DOHH2 (cell line): Measurements from ENCODE around the gene ZBBX.
A peak's percentile ranks its signal among the peaks of the same experiment; 100 is the strongest.

ENCODE experiments used
- H3F3A ChIP-seq: fragments of 200-600 bp; sonication (generic), shearing (Covaris generic); 2 replicates; pipeline ENCODE4 v1.6.0; 2016; ENCODE audit warnings: antibody characterized with exemption, mild to moderate bottlenecking; ENCODE audit not compliant: control insufficient read depth, insufficient read depth
- H3K27ac ChIP-seq: fragments of 200-600 bp; sonication (generic); 2 replicates; pipeline ENCODE4 v1.5.1; 2014; ENCODE audit warnings: low read depth, mild to moderate bottlenecking, low read length, moderate library complexity
- H3K27me3 ChIP-seq: fragments of 200-600 bp; sonication (generic); 2 replicates; pipeline ENCODE4 v1.6.1; 2014; ENCODE audit warnings: mild to moderate bottlenecking, low read length, mixed read lengths; ENCODE audit not compliant: control insufficient read depth
- H3K36me3 ChIP-seq: fragments of 200-600 bp; sonication (generic); 2 replicates; pipeline ENCODE4 v1.6.1; 2014; ENCODE audit warnings: mild to moderate bottlenecking, low read length, moderate library complexity, mixed read lengths; ENCODE audit not compliant: control insufficient read depth
- H3K4me1 ChIP-seq: fragments of 200-600 bp; sonication (generic); 2 replicates; pipeline ENCODE4 v1.6.1; 2014; ENCODE audit warnings: mild to moderate bottlenecking, low read length, mixed read lengths; ENCODE audit not compliant: control insufficient read depth
- H3K4me2 ChIP-seq: fragments of 200-600 bp; sonication (generic); 2 replicates; pipeline ENCODE4 v1.6.0; 2014; ENCODE audit warnings: mild to moderate bottlenecking, low read length, moderate library complexity
- H3K4me3 ChIP-seq: fragments of 200-600 bp; sonication (generic); 2 replicates; pipeline ENCODE4 v1.5.1; 2014; ENCODE audit warnings: mild to moderate bottlenecking, low read length, mixed read lengths
- H3K79me2 ChIP-seq: fragments of 200-600 bp; sonication (generic); 2 replicates; pipeline ENCODE4 v1.6.1; 2014; ENCODE audit warnings: mild to moderate bottlenecking, low read length, mixed read lengths; ENCODE audit not compliant: control insufficient read depth
- H3K9me2 ChIP-seq: fragments of 200-600 bp; sonication (generic); replicated peaks from 2 replicates; pipeline ENCODE4 v1.6.1; 2014; ENCODE audit warnings: mild to moderate bottlenecking, low read length, mixed read lengths; ENCODE audit not compliant: control insufficient read depth
- H3K9me3 ChIP-seq: fragments of 200-600 bp; sonication (generic); 2 replicates; pipeline ENCODE4 v1.6.1; 2014; ENCODE audit warnings: antibody characterized with exemption, low read length, mixed read lengths; ENCODE audit not compliant: control insufficient read depth, insufficient read depth
- H4K20me1 ChIP-seq: fragments of 200-600 bp; sonication (generic); 2 replicates; pipeline ENCODE4 v1.6.0; 2014; ENCODE audit warnings: low read depth, mild to moderate bottlenecking, antibody characterized with exemption, low read length, moderate library complexity; ENCODE audit not compliant: control insufficient read depth, insufficient read depth
- CTCF ChIP-seq: fragments of 200-600 bp; sonication (generic); IDR thresholded peaks from one replicate; pipeline ENCODE4 v1.5.1; 2014; ENCODE audit warnings: antibody characterized with exemption, mild to moderate bottlenecking, low read depth, low read length; ENCODE audit not compliant: poor library complexity, severe bottlenecking
- EZH2phosphoT487 ChIP-seq: fragments of 200-600 bp; sonication (generic); IDR thresholded peaks from 2 replicates; pipeline ENCODE4 v1.6.1; 2017; ENCODE audit warnings: borderline replicate concordance, mild to moderate bottlenecking, antibody characterized with exemption, low read length, moderate library complexity, mixed read lengths

The ZBBX gene

GRCh38 chr3:167354751-167355150 lies 25.3 kb downstream of the ZBBX start:
- no peaks in the 10 kb centered on the region for H3K79me2 ChIP-seq
- H3F3A ChIP-seq: no peaks in the 10 kb centered on the region
- no peaks in the 10 kb centered on the region for H3K27me3 ChIP-seq
- H3K9me2 ChIP-seq: no peaks in the 10 kb centered on the region
- no peaks in the 10 kb centered on the region for H4K20me1 ChIP-seq
- TF ChIP-seq EZH2phosphoT487 (no peak), CTCF (no peak)
- no peaks in the 10 kb centered on the region for H3K9me3 ChIP-seq
- no peaks in the 10 kb centered on the region for H3K4me1 ChIP-seq
- H3K36me3 ChIP-seq: no peaks in the 10 kb centered on the region
- no peak overlapping the region for H3K27ac ChIP-seq
- H3K4me3 ChIP-seq: no peak overlapping the region
- H3K4me2 ChIP-seq: no peak overlapping the region

GRCh38 chr3:167350245-167350862 lies 29.7 kb downstream of the ZBBX start:
- Histone ChIP-seq H3K79me2 (no peaks in the 10 kb centered on the region), H3K9me2 (no peaks in the 10 kb centered on the region), H4K20me1 (no peaks in the 10 kb centered on the region), H3K27ac (no peak overlapping the region), H3F3A (no peaks in the 10 kb centered on the region), H3K4me1 (no peaks in the 10 kb centered on the region), H3K9me3 (no peaks in the 10 kb centered on the region), H3K4me3 (no peak overlapping the region), H3K4me2 (no peak overlapping the region), H3K36me3 (no peaks in the 10 kb centered on the region), H3K27me3 (no peaks in the 10 kb centered on the region)
- TF ChIP-seq EZH2phosphoT487 (no peak), CTCF (peak; percentile 27)

- Histone ChIP-seq H3K9me3 (no peaks in the 10 kb centered on the region), H3K9me2 (no peaks in the 10 kb centered on the region)
- TF ChIP-seq EZH2phosphoT487 (no peak), CTCF (no peak)
These were observed 33.9 kb downstream of the ZBBX start for GRCh38 chr3:167346171-167346570.

More at GRCh38 chr3:167346171-167346570, 33.9 kb downstream of the ZBBX start:
- Histone ChIP-seq H3K79me2 (no peaks in the 10 kb centered on the region), H3K4me1 (no peaks in the 10 kb centered on the region), H3K36me3 (no peaks in the 10 kb centered on the region), H3F3A (no peaks in the 10 kb centered on the region), H3K27ac (no peak overlapping the region), H3K4me3 (no peak overlapping the region), H3K27me3 (no peaks in the 10 kb centered on the region), H4K20me1 (no peaks in the 10 kb centered on the region), H3K4me2 (no peak overlapping the region)
